D721Med (cell line): ENCODE measurements around the gene FTL.

Experiments
- DNase-seq: peaks from one replicate; pipeline ENCODE4 v3.0.0; 2011; ENCODE audit warnings: low spot score; ENCODE audit not compliant: insufficient read length
- FAIRE-seq: peaks from 2 replicates; lab custom pipeline; 2011; peaks lifted over from hg19 to GRCh38; lab: Jason Lieb, UNC
- CTCF ChIP-seq: IDR thresholded peaks from 2 replicates; pipeline ENCODE4 v1.5.1; 2012; ENCODE audit warnings: mild to moderate bottlenecking, control low read depth; ENCODE audit not compliant: insufficient read depth; ENCODE audit errors: missing control alignments

Gene FTL

DNA sequence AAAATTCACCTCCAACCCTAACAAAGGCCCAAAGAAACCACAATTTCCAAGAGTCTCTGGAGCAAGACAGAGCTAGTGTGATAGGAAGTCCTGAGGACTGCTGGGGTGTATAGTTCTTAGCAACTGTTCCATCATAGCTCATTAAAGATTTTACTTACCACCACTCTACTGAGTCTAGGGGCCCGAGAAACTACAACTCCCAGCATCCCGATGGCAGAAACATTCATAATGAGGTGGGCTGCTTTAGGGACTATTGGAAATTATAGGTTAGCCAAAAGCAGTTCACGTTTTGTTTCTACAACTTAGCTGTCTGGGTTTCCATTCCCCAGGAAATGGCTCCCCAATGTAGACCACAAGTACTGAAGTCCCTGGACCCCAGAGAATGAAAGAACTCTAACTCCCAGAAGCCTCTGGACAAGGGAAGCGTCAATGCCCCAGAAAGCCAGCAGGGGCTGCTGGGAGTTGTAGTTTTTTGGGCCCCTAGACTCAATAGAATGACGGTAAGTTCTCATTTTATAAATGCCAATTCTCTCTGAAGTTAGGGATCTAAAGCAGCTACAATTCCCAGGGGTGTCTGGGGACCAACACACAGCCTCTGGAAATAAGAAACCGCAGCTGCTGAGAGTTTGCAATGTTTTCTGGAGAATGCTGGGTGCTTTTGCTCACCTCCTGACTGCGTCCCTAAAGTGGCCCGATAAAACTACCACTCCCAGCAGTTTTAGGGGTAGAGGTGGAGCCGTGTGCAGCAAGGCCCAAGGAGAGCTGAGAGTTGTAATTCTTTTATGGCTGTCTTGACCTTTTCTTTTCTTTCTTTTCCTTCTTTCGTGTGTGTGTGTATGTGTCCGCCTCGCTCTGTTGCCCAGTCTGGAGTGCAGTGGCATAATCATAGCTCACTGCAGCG, 11.1 kb downstream of the FTL start:
- TF ChIP-seq CTCF, result no peak
- DNase-seq, result no peak
- FAIRE-seq, result no peak

DNA sequence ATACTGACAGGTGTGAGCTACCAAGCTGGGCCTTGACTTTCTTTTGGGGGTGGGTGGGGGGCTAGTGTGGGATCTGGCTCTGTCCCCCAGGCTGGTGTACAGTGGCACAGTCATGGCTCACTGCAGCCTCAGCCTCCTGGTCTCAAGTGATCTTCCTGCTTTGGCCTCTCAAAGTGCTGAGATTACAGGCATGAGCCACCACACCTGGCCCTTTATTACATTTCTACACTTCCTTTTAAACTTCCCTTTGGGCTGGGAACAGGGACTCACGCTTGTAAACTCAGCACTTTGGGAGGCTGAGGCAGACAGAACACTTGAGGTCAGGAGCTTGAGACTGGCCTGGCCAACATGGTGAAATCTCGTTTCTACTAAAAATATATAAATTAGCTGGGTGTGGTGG, 12.0 kb downstream of the FTL start:
- no peak for TF ChIP-seq CTCF
- no peak for DNase-seq
- no peak for FAIRE-seq

GRCh38 chr19:48982280-48982679, 17.2 kb downstream of the FTL start:
- DNase-seq (no peak), FAIRE-seq (no peak)
- no peak for TF ChIP-seq CTCF

GRCh38 chr19:48985711-48986110, 20.6 kb downstream of the FTL start:
- no peak for FAIRE-seq
- TF ChIP-seq CTCF, result no peak
- DNase-seq, result no peak

GRCh38 chr19:48986211-48986610, 21.1 kb downstream of the FTL start:
- TF ChIP-seq CTCF, result no peak
- DNase-seq (no peak), FAIRE-seq (no peak)

GRCh38 chr19:48987323-48987722, 22.2 kb downstream of the FTL start:
- DNase-seq, result no peak
- no peak for TF ChIP-seq CTCF
- no peak for FAIRE-seq

GRCh38 chr19:48988286-48988685, 23.2 kb downstream of the FTL start:
- no peak for DNase-seq
- no peak for TF ChIP-seq CTCF
- no peak for FAIRE-seq
